DND-41 (cell line): Measurements from ENCODE around the gene DGKB.

Source experiments
- CTCF ChIP-seq: IDR thresholded peaks from 2 replicates; pipeline ENCODE4 v1.5.1; 2012; ENCODE audit warnings: borderline replicate concordance, low read length, moderate library complexity, mild to moderate bottlenecking; ENCODE audit not compliant: poor library complexity, severe bottlenecking; ENCODE audit errors: extremely low read depth
- EZH2 ChIP-seq: IDR thresholded peaks from 3 replicates; pipeline ENCODE4 v1.6.1; 2012; ENCODE audit warnings: borderline replicate concordance, low read depth, mild to moderate bottlenecking, moderate library complexity, low read length, inconsistent platforms; ENCODE audit not compliant: severe bottlenecking

DNA sequence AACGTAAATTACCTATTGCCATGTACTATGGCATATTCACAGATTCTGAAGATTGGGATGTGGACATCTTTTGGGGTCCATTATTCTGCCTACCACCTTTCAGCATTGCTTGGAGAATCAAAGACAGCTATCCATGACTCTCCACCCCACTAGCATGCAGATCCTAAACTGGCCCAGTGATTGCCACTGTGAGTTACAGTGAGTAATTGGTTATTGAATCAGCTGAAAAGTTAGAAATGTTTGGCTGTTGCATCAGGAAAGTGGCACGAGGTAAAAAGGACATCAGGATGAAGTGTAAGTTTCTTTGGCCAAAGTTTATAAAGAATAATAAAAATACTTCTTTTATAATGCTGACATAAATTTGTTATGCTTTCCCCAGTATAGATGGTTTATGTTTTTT, 764.9 kb downstream of the DGKB start:
- no peak for TF ChIP-seq CTCF
- TF ChIP-seq EZH2: no peak
